ENCODE measurements around the gene TRABD2B.

The TRABD2B gene

DNA sequence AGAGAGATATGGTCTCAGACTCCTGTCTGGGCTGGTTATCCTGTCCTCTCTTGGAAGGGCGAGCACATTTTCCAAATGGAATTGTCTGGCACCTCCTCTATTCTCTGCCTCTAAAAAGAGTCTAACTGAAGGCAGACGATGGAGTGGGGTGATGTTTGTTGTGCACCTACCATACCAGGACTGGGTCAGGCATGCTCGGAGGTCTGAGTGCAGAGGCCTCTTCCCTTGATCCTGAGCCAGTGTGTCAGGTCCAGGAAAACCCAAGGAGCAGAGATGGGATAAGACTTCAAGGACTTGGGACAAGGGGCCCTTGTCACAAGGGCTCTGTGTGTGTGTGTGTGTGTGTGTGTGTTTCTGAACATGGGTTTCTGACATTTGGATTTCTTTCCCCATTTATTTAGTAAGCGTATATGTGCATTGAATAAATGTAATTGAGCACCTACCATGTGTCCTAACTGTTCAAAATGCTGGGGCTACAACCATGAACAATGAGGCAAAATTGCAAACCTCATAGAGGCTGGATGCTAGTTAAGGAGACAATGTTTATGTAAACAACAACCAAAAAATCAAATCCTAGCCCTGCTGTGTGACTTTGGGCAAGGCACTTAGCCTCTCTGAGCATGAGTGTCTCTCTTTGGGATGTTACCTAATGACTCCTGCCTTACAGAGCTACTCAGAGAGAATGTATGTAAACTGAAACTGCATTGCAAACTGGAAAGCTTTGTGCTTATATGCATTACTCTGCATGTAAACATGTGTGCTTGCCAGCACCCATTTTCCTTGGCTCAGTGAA, 283.0 kb downstream of the TRABD2B start:
- ChIA-PET CTCF (interaction anchor here (0.6 to 8.7 kb wide), 4 partner anchors 27 to 325 kb away, joined by 3 to 68 read pairs (median 5); partner anchors contain the start of gene FOXD2), POLR2A (interaction anchor here (0.6 kb wide), 1 partner anchor 374 kb away, joined by 5 read pairs; no protein-coding TSS in a partner anchor)
- H3K4me3 ChIP-seq (ENCODE audit: low read depth, low read length) = no peak overlapping the region
- H3K9me3 ChIP-seq (ENCODE audit: control insufficient read depth, insufficient read depth, low read depth, low read length) = no peaks in the 10 kb centered on the region
- peaks cover 6% of the 10 kb centered on the region; the same call in 1 of the 2 replicates for H3K4me1 ChIP-seq (ENCODE audit: control insufficient read depth, insufficient read depth, low read length)
- H3K36me3 ChIP-seq (ENCODE audit: control insufficient read depth in 2 of 2, insufficient read depth in 1 of 2, low read length in 2 of 2) = no peaks in the 10 kb centered on the region
- peak; percentile 79; the same call in 1 of the 2 replicates for TF ChIP-seq ZNF768 (tag by site-specific recombination; IDR thresholded peaks at IDR 0.05)
- TF ChIP-seq ZNF747 (tag by site-specific recombination; IDR thresholded peaks at IDR 0.05) = no peak
- H3K27ac ChIP-seq (ENCODE audit: extremely low read depth, low read depth, low read length) = no peak overlapping the region

DNA sequence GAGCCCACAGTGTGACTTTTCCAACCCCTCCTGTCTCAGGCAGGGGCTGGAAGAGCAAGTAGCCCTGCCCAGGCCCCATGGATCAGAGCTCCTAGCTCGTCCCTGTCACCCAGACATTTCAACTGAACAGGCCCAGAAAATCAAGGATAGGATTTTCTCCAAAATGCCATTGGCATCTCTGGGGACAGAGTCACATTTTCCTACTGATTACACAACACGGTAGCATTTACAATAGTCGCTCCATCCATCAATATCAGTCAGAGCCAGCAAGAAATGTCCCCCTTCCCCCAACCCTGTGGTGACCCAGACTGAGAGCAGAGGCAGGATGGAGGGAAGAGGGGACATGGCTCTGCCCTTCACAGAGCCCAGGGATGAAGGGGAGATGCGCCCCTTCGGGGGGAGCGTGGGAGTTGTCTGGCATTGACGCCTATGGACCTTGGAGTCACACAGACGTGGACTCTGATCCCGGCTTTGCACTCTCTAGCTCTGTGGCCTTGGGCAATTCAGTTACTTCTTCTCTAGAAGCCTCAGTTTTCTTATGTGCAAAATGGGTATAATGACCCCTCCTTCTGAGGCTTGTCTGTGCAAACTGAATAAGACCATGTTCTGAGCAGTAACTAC, 283.7 kb downstream of the TRABD2B start:
- peaks cover 6% of the 10 kb centered on the region; the same call in 1 of the 2 replicates for H3K4me1 ChIP-seq (ENCODE audit: control insufficient read depth, insufficient read depth, low read length)
- TF ChIP-seq ZNF311 (tag by site-specific recombination; IDR thresholded peaks at IDR 0.05; ENCODE audit: borderline replicate concordance) (no peak), ZNF211 (tag by site-specific recombination; IDR thresholded peaks at IDR 0.05; ENCODE audit: low read depth) (no peak), ZNF2 (tag by site-specific recombination; IDR thresholded peaks at IDR 0.05) (no peak), ZNF701 (tag by site-specific recombination; IDR thresholded peaks at IDR 0.05) (no peak), ZNF239 (tag by site-specific recombination; IDR thresholded peaks at IDR 0.05) (no peak), ZNF138 (tag by site-specific recombination; IDR thresholded peaks at IDR 0.05; ENCODE audit: borderline replicate concordance) (no peak), ZNF426 (tag by site-specific recombination; IDR thresholded peaks at IDR 0.05) (no peak), ZNF324 (tag by site-specific recombination; IDR thresholded peaks at IDR 0.05) (no peak), ZNF433 (tag by site-specific recombination; IDR thresholded peaks at IDR 0.05; ENCODE audit: low read depth) (no peak), ZNF473 (tag by site-specific recombination; IDR thresholded peaks at IDR 0.05) (no peak)
- TF ChIP-seq, protein P1, sequence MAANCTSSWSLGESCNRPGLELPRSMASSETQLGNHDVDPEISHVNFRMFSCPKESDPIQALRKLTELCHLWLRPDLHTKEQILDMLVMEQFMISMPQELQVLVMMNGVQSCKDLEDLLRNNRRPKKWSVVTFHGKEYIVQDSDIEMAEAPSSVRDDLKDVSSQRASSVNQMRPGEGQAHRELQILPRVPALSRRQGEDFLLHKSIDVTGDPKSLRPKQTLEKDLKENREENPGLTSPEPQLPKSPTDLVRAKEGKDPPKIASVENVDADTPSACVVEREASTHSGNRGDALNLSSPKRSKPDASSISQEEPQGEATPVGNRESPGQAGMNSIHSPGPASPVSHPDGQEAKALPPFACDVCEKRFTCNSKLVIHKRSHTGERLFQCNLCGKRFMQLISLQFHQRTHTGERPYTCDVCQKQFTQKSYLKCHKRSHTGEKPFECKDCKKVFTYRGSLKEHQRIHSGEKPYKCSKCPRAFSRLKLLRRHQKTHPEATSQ (tag by site-specific recombination; IDR thresholded peaks at IDR 0.05) = no peak
- TF ChIP-seq, protein P2, sequence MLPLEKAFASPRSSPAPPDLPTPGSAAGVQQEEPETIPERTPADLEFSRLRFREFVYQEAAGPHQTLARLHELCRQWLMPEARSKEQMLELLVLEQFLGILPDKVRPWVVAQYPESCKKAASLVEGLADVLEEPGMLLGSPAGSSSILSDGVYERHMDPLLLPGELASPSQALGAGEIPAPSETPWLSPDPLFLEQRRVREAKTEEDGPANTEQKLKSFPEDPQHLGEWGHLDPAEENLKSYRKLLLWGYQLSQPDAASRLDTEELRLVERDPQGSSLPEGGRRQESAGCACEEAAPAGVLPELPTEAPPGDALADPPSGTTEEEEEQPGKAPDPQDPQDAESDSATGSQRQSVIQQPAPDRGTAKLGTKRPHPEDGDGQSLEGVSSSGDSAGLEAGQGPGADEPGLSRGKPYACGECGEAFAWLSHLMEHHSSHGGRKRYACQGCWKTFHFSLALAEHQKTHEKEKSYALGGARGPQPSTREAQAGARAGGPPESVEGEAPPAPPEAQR (tag by site-specific recombination; IDR thresholded peaks at IDR 0.05) = no peak
- no peak overlapping the region for H3K27ac ChIP-seq (ENCODE audit: extremely low read depth, low read depth, low read length)
- CTCF ChIA-PET = interaction anchor here (0.6 to 10.3 kb wide), 3 partner anchors 13 to 354 kb away, joined by 3 to 120 read pairs (median 4); partner anchors contain the start of gene FOXD2
- no peaks in the 10 kb centered on the region for H3K36me3 ChIP-seq (ENCODE audit: control insufficient read depth in 2 of 2, insufficient read depth in 1 of 2, low read length in 2 of 2)
- H3K9me3 ChIP-seq (ENCODE audit: control insufficient read depth, insufficient read depth, low read depth, low read length) = no peaks in the 10 kb centered on the region
- POLR2A ChIA-PET = no interaction called here
- no peak overlapping the region for H3K4me3 ChIP-seq (ENCODE audit: low read depth, low read length)

DNA sequence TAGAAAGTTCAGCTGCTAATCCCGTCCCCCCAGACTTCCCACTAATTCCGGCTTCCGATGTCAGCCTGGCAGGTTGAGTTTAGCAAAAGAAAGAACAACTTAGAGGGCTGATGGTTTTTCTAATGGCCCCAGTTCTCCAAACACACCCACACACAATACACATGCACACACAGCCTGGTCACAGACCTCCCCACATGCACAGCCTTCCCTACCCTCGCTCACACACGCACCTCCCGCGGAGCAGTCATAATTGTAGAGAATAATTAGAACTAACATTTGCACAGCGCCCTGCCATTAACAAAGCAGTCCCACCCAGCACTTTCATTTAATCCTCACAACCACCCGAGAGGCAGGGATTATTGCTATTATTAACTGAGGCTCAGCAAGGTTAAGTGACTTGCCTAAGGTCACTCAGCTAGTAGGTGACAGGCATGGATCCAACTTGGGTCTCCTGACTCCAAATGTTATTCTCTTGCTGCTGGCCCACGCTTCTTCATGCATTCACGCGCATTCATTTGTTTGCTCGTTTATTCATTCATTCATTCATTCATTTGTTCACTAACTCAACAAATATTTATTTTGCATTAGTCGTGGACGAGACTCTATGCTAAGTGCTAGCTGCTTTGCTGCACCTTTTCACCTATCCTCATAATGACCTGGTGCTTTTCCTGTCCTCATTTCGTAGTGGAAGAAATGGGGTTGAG, 284.4 kb downstream of the TRABD2B start:
- Histone ChIP-seq H3K27ac (ENCODE audit: extremely low read depth, low read depth, low read length) (no peak overlapping the region), H3K36me3 (ENCODE audit: control insufficient read depth in 2 of 2, insufficient read depth in 1 of 2, low read length in 2 of 2) (no peaks in the 10 kb centered on the region), H3K9me3 (ENCODE audit: control insufficient read depth, insufficient read depth, low read depth, low read length) (no peaks in the 10 kb centered on the region), H3K4me1 (ENCODE audit: control insufficient read depth, insufficient read depth, low read length) (peaks cover 6% of the 10 kb centered on the region; the same call in 1 of the 2 replicates), H3K4me3 (ENCODE audit: low read depth, low read length) (no peak overlapping the region)
- peak; percentile 79; the same call in 1 of the 2 replicates for TF ChIP-seq ZNF24 (tag by site-specific recombination; IDR thresholded peaks at IDR 0.05)
- no peak for TF ChIP-seq ZNF169 (tag by site-specific recombination; IDR thresholded peaks at IDR 0.05)
- peak; percentile 21; the same call in 1 of the 2 replicates for TF ChIP-seq GLIS1 (tag by site-specific recombination; IDR thresholded peaks at IDR 0.05)
- peak; percentile 62 for TF ChIP-seq ZFHX2 (tag by site-specific recombination; conservative IDR thresholded peaks at IDR 0.05)
- 0 out of 2 replicates have a peak, but pooled peaks have one; percentile 13 for TF ChIP-seq ZNF768 (tag by site-specific recombination; IDR thresholded peaks at IDR 0.05)
- TF ChIP-seq ZNF391 (tag by site-specific recombination; IDR thresholded peaks at IDR 0.05; ENCODE audit: borderline replicate concordance, low read depth) = no peak
- peak; percentile 35; the same call in 1 of the 2 replicates for TF ChIP-seq EGR2 (tag by site-specific recombination; IDR thresholded peaks at IDR 0.05; ENCODE audit: low read depth)
- ChIA-PET CTCF (interaction anchor here (0.6 to 10.3 kb wide), 3 partner anchors 13 to 355 kb away, joined by 3 to 120 read pairs (median 4); partner anchors contain the start of gene FOXD2), POLR2A (no interaction called here)
